Osteocyte (in vitro differentiated cells): ENCODE data around the gene GREB1. TPM values are rescaled to one million over a fixed set of nuclear protein-coding genes. Genes with fewer than 3 reads are reported as not detected.

Experiments
- DNase-seq: peaks from one replicate; pipeline ENCODE4 v3.0.0; 2021; ENCODE audit warnings: mixed read lengths; ENCODE audit not compliant: unreplicated experiment; ENCODE audit errors: extremely low spot score
- H3K27ac Mint-ChIP-seq: one replicate; pipeline ENCODE4 v1.8.0; 2021; ENCODE audit warnings: mild to moderate bottlenecking, mixed read lengths; ENCODE audit not compliant: unreplicated experiment
- H3K27me3 Mint-ChIP-seq: one replicate; pipeline ENCODE4 v1.8.0; 2021; ENCODE audit warnings: mixed read lengths; ENCODE audit not compliant: unreplicated experiment
- H3K36me3 Mint-ChIP-seq: one replicate; pipeline ENCODE4 v1.8.0; 2021; ENCODE audit warnings: mixed read lengths; ENCODE audit not compliant: unreplicated experiment
- H3K4me1 Mint-ChIP-seq: one replicate; pipeline ENCODE4 v1.8.0; 2021; ENCODE audit warnings: mixed read lengths; ENCODE audit not compliant: unreplicated experiment
- H3K4me3 Mint-ChIP-seq: one replicate; pipeline ENCODE4 v1.8.0; 2021; ENCODE audit warnings: mild to moderate bottlenecking, moderate library complexity, mixed read lengths; ENCODE audit not compliant: unreplicated experiment
- H3K9me3 Mint-ChIP-seq: one replicate; pipeline ENCODE4 v1.8.0; 2021; ENCODE audit warnings: mixed read lengths; ENCODE audit not compliant: unreplicated experiment
- CTCF ChIP-seq: fragments of 200-600 bp; sonication (generic); IDR thresholded peaks from 2 replicates; pipeline ENCODE4 v1.5.0; 2021; ENCODE audit warnings: antibody characterized with exemption, mild to moderate bottlenecking, moderate library complexity
- total RNA-seq: library from RNA; stranded (reverse); gene quantifications from 2 replicates; pipeline ENCODE4 v1.2.1, GENCODE V29; 2021

Gene GREB1
- total RNA-seq, 1 donor from 2014 or later, result 0.54 TPM

GRCh38 chr2:11597538-11598225 lies 63.8 kb downstream of the GREB1 start:
- Mint-ChIP-seq H3K36me3 (no peaks in the 10 kb centered on the region), H3K4me3 (no peak overlapping the region), H3K9me3 (no peaks in the 10 kb centered on the region)

GRCh38 chr2:11598228-11598731 lies 64.4 kb downstream of the GREB1 start:
- no peak overlapping the region for H3K4me3 Mint-ChIP-seq
- H3K9me3 Mint-ChIP-seq, result no peaks in the 10 kb centered on the region
- H3K4me1 Mint-ChIP-seq, result peaks cover 9% of the 10 kb centered on the region
- peaks cover 13% of the 10 kb centered on the region for H3K27me3 Mint-ChIP-seq
- DNase-seq, result no peak
- no peaks in the 10 kb centered on the region for H3K36me3 Mint-ChIP-seq
- H3K27ac Mint-ChIP-seq, result no peak overlapping the region
- no peak for TF ChIP-seq CTCF

More at GRCh38 chr2:11597538-11598225, 63.8 kb downstream of the GREB1 start:
- H3K4me1 Mint-ChIP-seq, result peaks cover 5% of the 10 kb centered on the region
- H3K27me3 Mint-ChIP-seq, result peaks cover 16% of the 10 kb centered on the region
- no peak for DNase-seq
- TF ChIP-seq CTCF, result no peak
- H3K27ac Mint-ChIP-seq, result no peak overlapping the region

- Mint-ChIP-seq H3K27me3 (peaks cover 9% of the 10 kb centered on the region), H3K4me3 (peak overlapping the region; percentile 15), H3K36me3 (no peaks in the 10 kb centered on the region), H3K4me1 (peaks cover 9% of the 10 kb centered on the region), H3K9me3 (no peaks in the 10 kb centered on the region), H3K27ac (peak overlapping the region; percentile 10)
- TF ChIP-seq CTCF, result no peak
- DNase-seq, result no peak
Observed at GRCh38 chr2:11602563-11603204, 68.8 kb downstream of the GREB1 start.

GRCh38 chr2:11610624-11611242 lies 76.9 kb downstream of the GREB1 start:
- Mint-ChIP-seq H3K4me3 (no peak overlapping the region), H3K9me3 (no peaks in the 10 kb centered on the region), H3K27me3 (peaks cover 5% of the 10 kb centered on the region), H3K36me3 (no peaks in the 10 kb centered on the region), H3K27ac (no peak overlapping the region), H3K4me1 (no peaks in the 10 kb centered on the region)
- no peak for TF ChIP-seq CTCF
- no peak for DNase-seq

GRCh38 chr2:11611251-11611650 lies 77.4 kb downstream of the GREB1 start:
- no peak for TF ChIP-seq CTCF
- Mint-ChIP-seq H3K27ac (no peak overlapping the region), H3K4me3 (no peak overlapping the region), H3K36me3 (no peaks in the 10 kb centered on the region), H3K9me3 (no peaks in the 10 kb centered on the region), H3K4me1 (no peaks in the 10 kb centered on the region), H3K27me3 (peaks cover 6% of the 10 kb centered on the region)
- DNase-seq, result no peak
